ENCODE measurements around the gene ADCY2. TPM values are rescaled to one million over a fixed set of nuclear protein-coding genes. Genes with fewer than 3 reads are reported as not detected.

Gene ADCY2
- total RNA-seq, 1 experiment from 2014 or later = 31.3 TPM

DNA sequence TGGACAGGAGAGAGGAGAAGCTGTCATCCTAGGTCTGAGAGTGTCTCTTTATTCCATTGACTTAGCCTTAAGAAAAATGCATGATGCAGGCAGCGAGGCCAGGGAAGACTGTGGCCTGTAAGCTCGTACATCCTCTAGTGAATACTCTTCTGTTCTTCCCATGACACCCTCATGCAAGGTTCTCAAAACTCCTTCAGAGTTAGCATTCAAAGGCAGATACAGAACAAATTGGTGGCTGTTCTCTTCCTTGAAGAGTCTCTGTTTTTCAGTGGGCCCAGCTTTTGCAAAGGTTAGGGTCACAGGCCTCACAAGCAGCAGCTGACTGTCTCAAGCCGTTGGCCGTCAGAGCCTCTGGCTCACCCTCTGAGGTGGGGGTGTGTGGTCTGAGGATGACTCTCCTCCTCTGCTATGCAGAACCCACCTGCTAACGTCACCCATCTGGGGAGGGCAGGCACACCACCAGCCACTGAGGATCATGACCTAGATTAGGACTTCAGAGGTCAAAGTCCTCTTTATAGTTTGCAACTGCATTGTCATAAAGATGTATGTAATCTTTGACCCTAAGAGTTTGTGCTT is 15.1 kb downstream of the ADCY2 start:
- no peak overlapping the region for H4K5ac ChIP-seq (ENCODE audit: insufficient read length, low read depth, low read length)
- H3K4me3 Mint-ChIP-seq = no peak overlapping the region

More for the DNA sequence above, 15.1 kb downstream of the ADCY2 start:
- Histone ChIP-seq H3K9me3 (ENCODE audit: control insufficient read depth, low read depth, low read length) (no peaks in the 10 kb centered on the region), H3K79me1 (ENCODE audit: insufficient read depth, low read depth, low read length, poor library complexity, severe bottlenecking) (no peaks in the 10 kb centered on the region), H2AFZ (ENCODE audit: low read length) (no peak overlapping the region), H3T11ph (ENCODE audit: low read length) (no peak overlapping the region), H2BK15ac (ENCODE audit: low read depth, low read length) (no peak overlapping the region), H2BK120ac (ENCODE audit: low read depth, low read length, poor library complexity, severe bottlenecking) (no peak overlapping the region), H3K4me1 (ENCODE audit: insufficient read depth, low read length) (peaks cover 3% of the 10 kb centered on the region; the same call in 1 of the 2 replicates), H2BK12ac (ENCODE audit: insufficient read length, low read depth, low read length) (no peak overlapping the region), H2BK5ac (ENCODE audit: insufficient read length, low read length) (no peak overlapping the region), H3K56ac (ENCODE audit: insufficient read length, low read depth, low read length) (no peak overlapping the region), H3K23ac (ENCODE audit: insufficient read length, low read depth, low read length) (no peak overlapping the region), H3K14ac (ENCODE audit: insufficient read depth, low read length) (no peak overlapping the region), H2BK20ac (ENCODE audit: low read depth, low read length, poor library complexity, severe bottlenecking) (no peak overlapping the region), H4K8ac (replicated peaks; ENCODE audit: insufficient read length, low read depth, low read length) (no peak overlapping the region), H4K20me1 (ENCODE audit: control insufficient read depth, insufficient read depth, insufficient read length) (no peaks in the 10 kb centered on the region), H3K4me2 (ENCODE audit: insufficient read depth, insufficient read length, low read length) (no peak overlapping the region), H3K27me3 (ENCODE audit: insufficient read depth, low read length) (no peaks in the 10 kb centered on the region), H3K9ac (ENCODE audit: extremely low read depth, insufficient read length, low read length) (no peak overlapping the region), H2AK5ac (ENCODE audit: insufficient read length, low read length) (no peak overlapping the region), H3K23me2 (ENCODE audit: insufficient read length, low read depth, low read length, poor library complexity, severe bottlenecking) (no peaks in the 10 kb centered on the region), H3K79me2 (ENCODE audit: insufficient read depth, low read length) (peaks cover 3% of the 10 kb centered on the region; the same call in 1 of the 2 replicates), H3K27ac (ENCODE audit: insufficient read length, low read depth, low read length) (no peak overlapping the region), H4K91ac (ENCODE audit: insufficient read length, low read depth, low read length) (no peak overlapping the region), H3K4ac (ENCODE audit: low read depth, low read length) (no peak overlapping the region), H3K18ac (ENCODE audit: insufficient read length, low read depth, low read length) (no peak overlapping the region)
- no peak for DNase-seq
- Mint-ChIP-seq H3K4me1 (peaks cover 17 to 18% of the 10 kb centered on the region in 2 experiments), H3K27ac (peak overlapping the region; percentile 6 to 21 (median 8); a peak in 2 of 7 replicates), H3K36me3 (ENCODE audit: insufficient read depth in 1 of 3, low read depth in 3 of 3) (peaks cover 20 to 27% (median 21%) of the 10 kb centered on the region in 3 experiments; a peak in 6 of 7 replicates), H3K27me3 (ENCODE audit: low read depth) (no peaks in the 10 kb centered on the region), H3K9me3 (0 out of 5 replicates have a peak, but pooled peaks cover 0 to 2% of the 10 kb centered on the region in 2 experiments)
- TF ChIP-seq, protein P1, sequence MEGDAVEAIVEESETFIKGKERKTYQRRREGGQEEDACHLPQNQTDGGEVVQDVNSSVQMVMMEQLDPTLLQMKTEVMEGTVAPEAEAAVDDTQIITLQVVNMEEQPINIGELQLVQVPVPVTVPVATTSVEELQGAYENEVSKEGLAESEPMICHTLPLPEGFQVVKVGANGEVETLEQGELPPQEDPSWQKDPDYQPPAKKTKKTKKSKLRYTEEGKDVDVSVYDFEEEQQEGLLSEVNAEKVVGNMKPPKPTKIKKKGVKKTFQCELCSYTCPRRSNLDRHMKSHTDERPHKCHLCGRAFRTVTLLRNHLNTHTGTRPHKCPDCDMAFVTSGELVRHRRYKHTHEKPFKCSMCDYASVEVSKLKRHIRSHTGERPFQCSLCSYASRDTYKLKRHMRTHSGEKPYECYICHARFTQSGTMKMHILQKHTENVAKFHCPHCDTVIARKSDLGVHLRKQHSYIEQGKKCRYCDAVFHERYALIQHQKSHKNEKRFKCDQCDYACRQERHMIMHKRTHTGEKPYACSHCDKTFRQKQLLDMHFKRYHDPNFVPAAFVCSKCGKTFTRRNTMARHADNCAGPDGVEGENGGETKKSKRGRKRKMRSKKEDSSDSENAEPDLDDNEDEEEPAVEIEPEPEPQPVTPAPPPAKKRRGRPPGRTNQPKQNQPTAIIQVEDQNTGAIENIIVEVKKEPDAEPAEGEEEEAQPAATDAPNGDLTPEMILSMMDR (conservative IDR thresholded peaks at IDR 0.05) = no peak
- no CpG with 5 or more reads among the region's 5 CpGs for WGBS (ENCODE audit: extremely low coverage, insufficient read length, low lambda C conversion rate)

All from H9 (cell line).